Fibroblast of lung (primary cell): ENCODE results near the gene ZER1. TPM values are rescaled to one million over a fixed set of nuclear protein-coding genes. Genes with fewer than 3 reads are reported as not detected.

ENCODE experiments used
- DNase-seq, 2 donors: peaks; one replicate each; pipeline versions ENCODE4 v3.0.0 to v3.0.0-alpha.2; 2010; ENCODE audit warnings: low read depth in 2 of 2
- H2AFZ ChIP-seq: 2 replicates; pipeline ENCODE4 v1.5.1; 2012; ENCODE audit warnings: low read length, control low read depth, inconsistent platforms
- H3K27ac ChIP-seq: 2 replicates; pipeline ENCODE4 v1.5.1; 2011; ENCODE audit warnings: low read length, control low read depth; ENCODE audit not compliant: insufficient read depth
- H3K27me3 ChIP-seq: 2 replicates; pipeline ENCODE4 v1.5.1; 2011; ENCODE audit warnings: mild to moderate bottlenecking, low read length; ENCODE audit not compliant: control insufficient read depth, insufficient read depth
- H3K36me3 ChIP-seq: 2 replicates; pipeline ENCODE4 v1.5.1; 2011; ENCODE audit warnings: low read length; ENCODE audit not compliant: control insufficient read depth, insufficient read depth
- H3K4me1 ChIP-seq: 2 replicates; pipeline ENCODE4 v1.5.1; 2011; ENCODE audit warnings: low read length; ENCODE audit not compliant: control insufficient read depth, insufficient read depth; ENCODE audit errors: extremely low read depth
- H3K4me2 ChIP-seq: 2 replicates; pipeline ENCODE4 v1.5.1; 2011; ENCODE audit warnings: low read length, control low read depth; ENCODE audit not compliant: insufficient read depth; ENCODE audit errors: extremely low read depth
- H3K4me3 ChIP-seq, 4 experiments: fragments of 200-600 bp in 1 of 4; sonication (generic) in 1 of 4; replicated peaks in 1 of 4; 2 replicates each; pipeline ENCODE4 v1.5.1; 2011 to 2016; ENCODE audit warnings: low read length in 4 of 4, low read depth in 3 of 4, mild to moderate bottlenecking in 3 of 4, control low read depth in 2 of 4, inconsistent platforms in 1 of 4, mixed read lengths in 1 of 4; ENCODE audit not compliant: insufficient read depth in 1 of 4; ENCODE audit errors: control extremely low read depth in 1 of 4
- H3K79me2 ChIP-seq: 2 replicates; pipeline ENCODE4 v1.5.1; 2012; ENCODE audit warnings: mild to moderate bottlenecking, low read length, inconsistent platforms; ENCODE audit not compliant: control insufficient read depth, insufficient read depth
- H3K9ac ChIP-seq: 2 replicates; pipeline ENCODE4 v1.5.1; 2011; ENCODE audit warnings: mild to moderate bottlenecking, low read length, control low read depth; ENCODE audit not compliant: insufficient read depth
- H3K9me3 ChIP-seq: 2 replicates; pipeline ENCODE4 v1.5.1; 2012; ENCODE audit warnings: low read depth, low read length; ENCODE audit not compliant: control insufficient read depth, insufficient read depth
- H4K20me1 ChIP-seq: 2 replicates; pipeline ENCODE4 v1.5.1; 2011; ENCODE audit warnings: low read length; ENCODE audit not compliant: control insufficient read depth, insufficient read depth; ENCODE audit errors: extremely low read depth
- EZH2 ChIP-seq: IDR thresholded peaks from 2 replicates; pipeline ENCODE4 v1.5.1; 2012; ENCODE audit warnings: low read length, control low read depth, mild to moderate bottlenecking; ENCODE audit errors: missing control alignments
- polyA plus RNA-seq, 2 donors: library from polyadenylated mRNA; depleted of rRNA in 1 of 2; stranded (reverse) in 1 of 2; unstranded in 1 of 2; fragments of >200 nt; gene quantifications; 2 replicates each; pipeline ENCODE4 v1.2.1, GENCODE V29; 2011 to 2012; ENCODE audit warnings: missing spikeins in 1 of 2
- total RNA-seq: library from RNA; depleted of rRNA; stranded (reverse); fragments of >200 nt; gene quantifications from 2 replicates; pipeline ENCODE4 v1.2.1, GENCODE V29; 2014
- TF ChIP-seq, protein P1 (sequence below), 2 donors: IDR thresholded peaks in 1 of 2; conservative IDR thresholded peaks in 1 of 2; 1 replicate in 1 of 2; 2 replicates in 1 of 2; pipeline ENCODE4 v1.5.1; 2011 to 2012; ENCODE audit warnings: low read length in 2 of 2, control low read depth in 1 of 2, inconsistent platforms in 1 of 2, low read depth in 1 of 2, mild to moderate bottlenecking in 1 of 2

Gene ZER1
- total and polyA plus RNA-seq, 2 donors (not counting 1 experiment from before 2014, with no cell fraction given), result 21.5 to 26.3 TPM

DNA sequence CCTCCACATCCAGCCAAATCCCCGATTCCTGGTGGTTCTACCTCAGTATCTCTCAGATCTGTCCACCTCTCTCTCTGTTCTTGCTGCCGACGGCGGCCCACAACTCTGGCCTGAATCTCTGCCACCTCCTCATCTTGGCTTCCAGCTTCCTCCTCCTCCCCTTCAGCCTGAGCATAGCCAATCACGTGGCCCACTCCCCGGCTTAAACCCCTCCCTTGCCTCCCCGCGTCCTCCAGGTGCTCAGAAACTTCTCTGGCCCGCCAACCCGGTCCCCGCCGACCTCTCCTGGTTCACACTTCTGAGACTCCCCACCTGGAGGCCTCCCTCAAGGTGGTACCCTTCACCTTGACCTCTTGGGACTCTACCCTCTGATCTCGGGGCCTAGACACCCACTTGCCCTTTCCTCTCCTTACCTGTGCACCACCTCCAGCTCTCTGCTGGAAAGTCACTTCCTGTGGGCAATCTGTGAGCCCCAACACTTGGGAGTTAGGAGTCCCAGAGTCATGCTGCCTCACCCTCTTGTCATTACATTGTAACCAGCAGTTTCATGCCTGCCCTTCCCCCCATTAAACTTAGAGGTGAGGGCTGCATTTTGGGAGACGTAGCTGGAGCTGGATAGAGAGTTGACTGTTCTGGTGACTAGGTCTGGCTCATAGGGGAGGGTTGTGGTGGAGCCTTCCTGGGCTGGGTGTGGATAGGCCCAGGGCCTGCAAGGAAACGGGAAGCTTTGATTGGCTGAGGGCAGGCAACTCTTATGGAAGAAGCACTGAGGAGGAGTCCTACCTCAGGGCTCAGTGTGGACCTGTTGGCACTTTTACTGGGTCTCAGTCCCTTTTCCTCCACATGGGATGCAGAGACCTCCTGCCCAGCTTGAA is 87.2 kb downstream of the ZER1 start:
- no peaks in the 10 kb centered on the region for H3K9me3 ChIP-seq
- peaks cover 3% of the 10 kb centered on the region for H3K79me2 ChIP-seq
- H3K27me3 ChIP-seq, result no peaks in the 10 kb centered on the region
- peak overlapping the region; percentile 74 to 85 (median 77) for H3K4me3 ChIP-seq
- H2AFZ ChIP-seq, result peak overlapping the region; percentile 64
- DNase-seq, result peak; percentile 70 to 71
- no peaks in the 10 kb centered on the region for H4K20me1 ChIP-seq
- H3K4me2 ChIP-seq, result peak overlapping the region; percentile 99
- peak overlapping the region; percentile 61 for H3K9ac ChIP-seq
- H3K27ac ChIP-seq, result peak overlapping the region; percentile 78
- no peaks in the 10 kb centered on the region for H3K36me3 ChIP-seq
- H3K4me1 ChIP-seq, result peaks cover 12% of the 10 kb centered on the region
- no peak for TF ChIP-seq EZH2
- TF ChIP-seq, protein P1, sequence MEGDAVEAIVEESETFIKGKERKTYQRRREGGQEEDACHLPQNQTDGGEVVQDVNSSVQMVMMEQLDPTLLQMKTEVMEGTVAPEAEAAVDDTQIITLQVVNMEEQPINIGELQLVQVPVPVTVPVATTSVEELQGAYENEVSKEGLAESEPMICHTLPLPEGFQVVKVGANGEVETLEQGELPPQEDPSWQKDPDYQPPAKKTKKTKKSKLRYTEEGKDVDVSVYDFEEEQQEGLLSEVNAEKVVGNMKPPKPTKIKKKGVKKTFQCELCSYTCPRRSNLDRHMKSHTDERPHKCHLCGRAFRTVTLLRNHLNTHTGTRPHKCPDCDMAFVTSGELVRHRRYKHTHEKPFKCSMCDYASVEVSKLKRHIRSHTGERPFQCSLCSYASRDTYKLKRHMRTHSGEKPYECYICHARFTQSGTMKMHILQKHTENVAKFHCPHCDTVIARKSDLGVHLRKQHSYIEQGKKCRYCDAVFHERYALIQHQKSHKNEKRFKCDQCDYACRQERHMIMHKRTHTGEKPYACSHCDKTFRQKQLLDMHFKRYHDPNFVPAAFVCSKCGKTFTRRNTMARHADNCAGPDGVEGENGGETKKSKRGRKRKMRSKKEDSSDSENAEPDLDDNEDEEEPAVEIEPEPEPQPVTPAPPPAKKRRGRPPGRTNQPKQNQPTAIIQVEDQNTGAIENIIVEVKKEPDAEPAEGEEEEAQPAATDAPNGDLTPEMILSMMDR (conservative IDR thresholded peaks at IDR 0.05 in 1 of 2, IDR thresholded peaks at IDR 0.05 in 1 of 2; ENCODE audit: low read depth in 1 of 2, low read length in 2 of 2), result no peak

DNA sequence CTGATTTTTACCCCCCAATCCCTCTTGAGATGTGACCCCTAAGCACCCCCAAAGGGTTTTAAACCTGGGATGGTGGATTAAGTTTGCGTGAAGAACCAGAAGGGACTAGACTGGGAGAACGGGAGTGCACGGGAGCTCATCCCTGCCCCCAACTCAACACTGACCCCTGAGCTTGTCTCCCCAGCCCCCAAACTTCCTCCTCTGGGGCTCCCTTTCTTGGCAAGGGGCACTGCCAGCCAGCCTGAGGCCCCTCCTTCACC is 87.7 kb downstream of the ZER1 start:
- no peak for DNase-seq
- Histone ChIP-seq H3K36me3 (no peaks in the 10 kb centered on the region), H3K4me3 (peak overlapping the region; percentile 74 to 85 (median 77)), H4K20me1 (no peaks in the 10 kb centered on the region), H3K27me3 (no peaks in the 10 kb centered on the region), H3K4me1 (peaks cover 12% of the 10 kb centered on the region), H3K79me2 (peaks cover 3% of the 10 kb centered on the region), H3K9me3 (no peaks in the 10 kb centered on the region), H3K9ac (peak overlapping the region; percentile 61), H2AFZ (peak overlapping the region; percentile 64), H3K4me2 (peak overlapping the region; percentile 99), H3K27ac (peak overlapping the region; percentile 78)
- TF ChIP-seq, protein P1 (conservative IDR thresholded peaks at IDR 0.05 in 1 of 2, IDR thresholded peaks at IDR 0.05 in 1 of 2; ENCODE audit: low read depth in 1 of 2, low read length in 2 of 2), result no peak
- no peak for TF ChIP-seq EZH2

DNA sequence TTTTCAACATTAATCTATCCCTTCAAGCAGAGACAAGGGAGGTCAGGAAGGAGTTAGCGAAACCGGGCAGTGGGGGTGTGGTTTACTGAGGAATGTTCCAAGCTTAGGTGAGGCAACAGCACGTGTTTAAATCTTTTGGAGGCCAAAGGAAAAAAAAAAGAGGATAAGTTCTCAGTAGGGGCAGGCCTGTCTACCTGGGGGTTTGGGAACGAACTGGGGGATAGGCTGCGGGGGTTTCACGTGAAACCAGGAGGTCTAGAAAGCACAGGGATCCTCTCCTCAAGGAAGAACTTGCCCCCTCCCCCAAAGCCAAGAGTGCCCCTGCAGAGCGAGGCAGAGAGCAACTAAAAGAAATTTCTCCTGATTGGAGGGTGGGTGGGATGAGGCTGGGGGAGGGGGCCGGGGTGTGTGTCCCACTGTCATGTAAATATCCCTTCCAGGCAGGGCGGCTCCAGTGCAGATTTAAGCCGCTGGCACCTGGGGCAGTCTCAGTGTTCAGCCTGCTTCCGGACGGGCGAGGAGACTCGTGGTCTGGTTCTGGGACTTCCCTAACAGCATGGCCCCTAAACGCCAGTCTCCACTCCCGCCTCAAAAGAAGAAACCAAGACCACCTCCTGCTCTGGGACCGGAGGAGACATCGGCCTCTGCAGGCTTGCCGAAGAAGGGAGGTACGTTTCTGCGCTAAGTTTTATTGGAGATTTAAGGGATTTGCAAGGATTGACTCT is 88.2 kb downstream of the ZER1 start:
- peak overlapping the region; percentile 78 for H3K27ac ChIP-seq
- peak overlapping the region; percentile 61 for H3K9ac ChIP-seq
- TF ChIP-seq EZH2, result no peak
- TF ChIP-seq, protein P1 (conservative IDR thresholded peaks at IDR 0.05 in 1 of 2, IDR thresholded peaks at IDR 0.05 in 1 of 2; ENCODE audit: low read depth in 1 of 2, low read length in 2 of 2), result no peak

More for the DNA sequence above, 88.2 kb downstream of the ZER1 start:
- Histone ChIP-seq H3K36me3 (no peaks in the 10 kb centered on the region), H3K4me2 (peak overlapping the region; percentile 99), H3K9me3 (no peaks in the 10 kb centered on the region), H3K4me1 (peaks cover 12% of the 10 kb centered on the region), H3K79me2 (peaks cover 3% of the 10 kb centered on the region), H4K20me1 (no peaks in the 10 kb centered on the region), H3K27me3 (no peaks in the 10 kb centered on the region), H3K4me3 (peak overlapping the region; percentile 74 to 85 (median 77)), H2AFZ (peak overlapping the region; percentile 64)
- peak; percentile 49 to 62 for DNase-seq
